Stimulated activated effector memory CD8-positive, alpha-beta T cell treated with anti-CD3 and anti-CD28 coated beads, Interleukin-12 subunit alpha, Interleukin-12 subunit beta, amount 100 ng/mL, for 72 hours (primary cell): Measurements from ENCODE around the gene ABHD11.
"Not testable (repeated sequence)": the region's sequence is repeated elsewhere in the genome, so short reads cannot be mapped to it uniquely, and the experiment has no call there.

Source experiments
- ATAC-seq: fragments of 150-1000 bp; cut with Tn5 transposase; 2 replicates; pipeline ENCODE4 v1.10.0; 2021
- DNase-seq, 2 donors: peaks; one replicate each; pipeline ENCODE4 v3.0.0; 2021 to 2022; ENCODE audit warnings: low spot score in 2 of 2
- H3K27ac Mint-ChIP-seq: one replicate; pipeline ENCODE4 v1.8.0; 2022; ENCODE audit warnings: mild to moderate bottlenecking, mixed read lengths
- H3K36me3 Mint-ChIP-seq: one replicate; pipeline ENCODE4 v1.8.0; 2022; ENCODE audit warnings: mild to moderate bottlenecking, mixed read lengths
- H3K4me1 Mint-ChIP-seq: one replicate; pipeline ENCODE4 v1.8.0; 2022; ENCODE audit warnings: mixed read lengths
- H3K4me3 Mint-ChIP-seq: one replicate; pipeline ENCODE4 v1.8.0; 2022; ENCODE audit warnings: mild to moderate bottlenecking, mixed read lengths
- H3K9me3 Mint-ChIP-seq: one replicate; pipeline ENCODE4 v1.8.0; 2022; ENCODE audit warnings: mixed read lengths

Gene ABHD11

DNA sequence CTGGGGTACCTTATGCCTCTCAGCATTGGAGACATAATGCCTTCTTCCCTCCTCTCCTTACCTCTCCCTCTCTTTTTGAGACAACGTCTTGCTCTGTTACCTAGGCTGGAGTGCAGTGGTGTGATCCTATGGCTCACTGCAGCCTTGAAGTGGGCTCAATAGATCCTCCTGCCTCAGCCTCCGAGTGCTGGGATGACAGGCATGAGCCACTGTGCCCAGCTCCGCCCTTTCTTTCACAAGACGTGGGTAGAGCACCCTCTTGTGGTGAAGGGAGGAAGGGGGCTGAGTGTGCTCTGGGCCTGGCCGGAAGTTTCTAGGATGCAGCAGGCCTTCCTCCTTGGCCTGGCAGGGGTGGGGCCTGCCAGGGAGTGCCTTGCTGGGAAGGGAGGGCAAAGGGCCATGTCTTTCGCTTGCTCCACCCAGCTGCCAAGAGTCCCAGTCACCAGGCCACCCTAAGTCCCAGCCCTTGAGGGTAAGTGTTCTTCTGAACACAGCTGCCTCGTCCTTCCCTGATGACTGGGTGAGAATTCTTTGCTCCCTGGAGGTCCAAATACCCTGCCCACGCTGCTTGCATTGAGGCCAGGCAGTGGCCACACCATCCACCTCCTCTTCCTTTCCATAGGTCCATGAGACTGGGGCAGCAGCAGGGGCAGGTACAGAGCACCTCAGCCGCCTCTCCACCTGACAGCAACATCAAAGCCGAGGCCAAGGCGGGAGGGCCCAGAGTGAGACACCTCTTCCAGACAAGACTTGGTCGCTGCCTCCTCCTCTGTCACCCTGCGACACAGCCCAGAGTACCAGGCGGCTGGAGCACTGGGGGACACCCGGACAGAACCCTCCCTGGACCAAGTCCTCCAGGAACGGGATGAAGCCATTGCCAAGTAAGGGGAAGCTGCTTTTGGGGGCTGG, 3.7 kb downstream of the ABHD11 start:
- ATAC-seq, result peak; percentile 73
- Mint-ChIP-seq H3K36me3 (peaks cover 16% of the 10 kb centered on the region), H3K27ac (peak overlapping the region; percentile 3), H3K4me1 (peaks cover 29% of the 10 kb centered on the region), H3K9me3 (no peaks in the 10 kb centered on the region), H3K4me3 (no peak overlapping the region)
- peak; percentile 72 to 89 for DNase-seq

DNA sequence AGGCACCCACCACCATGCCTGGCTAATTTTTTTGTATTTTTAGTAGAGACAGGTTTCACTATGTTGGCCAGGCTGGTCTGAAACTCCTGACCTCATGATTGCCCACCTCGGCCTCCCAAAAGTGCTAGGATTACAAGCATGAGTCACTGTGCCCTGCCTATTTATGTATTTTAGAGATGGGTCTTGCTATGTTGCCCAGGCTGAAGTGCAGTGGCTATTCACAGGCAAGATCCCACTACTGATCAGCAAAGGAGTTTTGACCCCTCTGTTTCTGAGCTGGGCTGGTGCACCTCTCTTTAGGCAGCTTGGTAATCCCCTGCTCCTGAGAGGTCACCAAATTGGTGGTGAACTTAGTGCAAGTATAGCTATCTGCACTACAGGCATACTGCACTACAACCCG, 6.2 kb downstream of the ABHD11 start:
- no peak overlapping the region for H3K4me3 Mint-ChIP-seq
- H3K4me1 Mint-ChIP-seq, result peaks cover 14% of the 10 kb centered on the region
- H3K36me3 Mint-ChIP-seq, result peaks cover 14% of the 10 kb centered on the region
- DNase-seq (no peak), ATAC-seq (no peak)
- no peak overlapping the region for H3K27ac Mint-ChIP-seq
- H3K9me3 Mint-ChIP-seq, result no peaks in the 10 kb centered on the region

DNA sequence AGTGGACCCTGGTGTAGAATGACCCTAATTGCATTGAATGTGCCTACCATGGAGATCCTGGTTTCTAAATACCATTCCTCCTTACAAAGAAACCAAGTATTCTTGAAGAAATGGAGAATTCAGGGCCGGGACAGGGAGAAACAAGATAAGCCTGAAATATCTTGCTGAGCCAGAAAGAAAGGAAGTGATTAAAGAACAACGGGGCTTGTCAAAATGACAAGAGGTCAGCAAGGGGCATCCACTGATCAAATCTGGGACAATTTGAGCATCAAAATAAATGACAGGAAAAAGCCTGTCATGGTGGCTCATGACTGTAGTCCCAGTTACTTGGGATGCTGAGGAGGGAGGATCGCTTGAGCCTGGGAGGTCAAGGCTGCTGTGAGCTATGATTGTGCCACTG, 8.1 kb downstream of the ABHD11 start:
- no peaks in the 10 kb centered on the region for H3K9me3 Mint-ChIP-seq
- ATAC-seq (no peak), DNase-seq (no peak)
- no peaks in the 10 kb centered on the region for H3K36me3 Mint-ChIP-seq
- H3K4me3 Mint-ChIP-seq, result no peak overlapping the region
- H3K4me1 Mint-ChIP-seq, result peaks cover 10% of the 10 kb centered on the region
- no peak overlapping the region for H3K27ac Mint-ChIP-seq

DNA sequence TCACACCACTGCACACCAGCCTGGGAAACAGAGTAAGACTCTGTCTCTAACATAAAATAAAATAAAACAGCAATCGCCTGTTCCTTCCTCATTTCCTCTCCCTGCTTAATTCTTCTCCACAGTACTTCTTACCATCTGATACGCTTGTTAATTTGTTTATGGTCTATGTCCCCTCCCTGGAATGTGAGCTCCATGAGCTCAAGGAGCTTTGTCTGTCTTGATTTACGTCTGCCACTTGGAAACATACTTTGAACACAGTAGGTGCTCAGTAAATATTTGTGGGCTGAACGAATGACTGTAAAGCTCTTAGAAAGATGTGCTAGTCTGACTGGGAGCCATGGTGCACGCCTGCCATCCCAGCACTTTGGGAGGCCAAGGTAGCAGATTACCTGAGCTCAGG, 10.1 kb downstream of the ABHD11 start:
- no peaks in the 10 kb centered on the region for H3K9me3 Mint-ChIP-seq
- DNase-seq (no peak), ATAC-seq (no peak)
- no peaks in the 10 kb centered on the region for H3K4me1 Mint-ChIP-seq
- no peaks in the 10 kb centered on the region for H3K36me3 Mint-ChIP-seq
- H3K27ac Mint-ChIP-seq, result no peak overlapping the region
- no peak overlapping the region for H3K4me3 Mint-ChIP-seq

DNA sequence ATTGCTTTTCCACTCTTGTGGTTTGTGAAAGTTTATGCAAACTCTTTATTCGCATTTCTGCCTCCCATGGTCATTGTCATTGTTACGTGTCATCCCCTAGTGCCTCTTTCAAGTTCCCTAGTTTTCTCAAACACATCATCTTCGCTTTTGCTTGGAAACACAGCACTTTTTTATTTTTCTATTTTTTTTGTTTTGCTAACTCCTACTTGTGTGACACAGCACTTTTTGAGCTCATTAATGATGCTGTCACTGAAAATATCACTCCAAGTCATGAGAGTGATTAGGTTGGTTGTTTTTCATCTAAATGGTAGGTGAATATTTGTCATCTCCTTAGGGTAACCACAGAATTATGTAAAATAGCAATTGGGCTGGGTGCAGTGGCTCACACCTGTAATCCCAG, 10.7 kb downstream of the ABHD11 start:
- H3K9me3 Mint-ChIP-seq, result no peaks in the 10 kb centered on the region
- H3K36me3 Mint-ChIP-seq, result no peaks in the 10 kb centered on the region
- ATAC-seq, result no peak

DNA sequence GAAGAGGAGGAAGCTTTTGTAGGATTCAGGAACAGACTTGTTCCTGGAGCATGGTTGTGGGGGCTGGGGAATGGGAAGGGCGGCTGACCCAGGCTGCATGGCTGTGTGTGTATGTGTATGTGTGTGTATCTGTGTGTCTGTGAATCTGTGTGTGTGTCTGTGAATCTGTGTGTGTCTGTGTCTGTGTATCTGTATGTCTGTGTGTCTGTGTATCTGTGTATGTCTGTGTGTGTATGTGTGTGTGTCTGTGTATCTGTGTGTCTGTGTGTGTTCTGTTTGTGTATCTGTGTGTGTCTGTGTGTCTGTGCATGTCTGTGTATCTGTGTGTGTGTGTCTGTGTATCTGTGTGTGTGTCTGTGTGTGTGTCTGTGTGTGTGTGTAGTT, 12.5 kb downstream of the ABHD11 start:
- H3K36me3 Mint-ChIP-seq, result no peaks in the 10 kb centered on the region
- no peak for DNase-seq
- H3K4me1 Mint-ChIP-seq, result no peaks in the 10 kb centered on the region
- H3K9me3 Mint-ChIP-seq, result no peaks in the 10 kb centered on the region
- no peak overlapping the region for H3K27ac Mint-ChIP-seq
- ATAC-seq, result peak; percentile 39
- no peak overlapping the region for H3K4me3 Mint-ChIP-seq

More for the DNA sequence above, 10.7 kb downstream of the ABHD11 start:
- Mint-ChIP-seq H3K4me3 (no peak overlapping the region), H3K27ac (no peak overlapping the region), H3K4me1 (no peaks in the 10 kb centered on the region)
- no peak for DNase-seq

DNA sequence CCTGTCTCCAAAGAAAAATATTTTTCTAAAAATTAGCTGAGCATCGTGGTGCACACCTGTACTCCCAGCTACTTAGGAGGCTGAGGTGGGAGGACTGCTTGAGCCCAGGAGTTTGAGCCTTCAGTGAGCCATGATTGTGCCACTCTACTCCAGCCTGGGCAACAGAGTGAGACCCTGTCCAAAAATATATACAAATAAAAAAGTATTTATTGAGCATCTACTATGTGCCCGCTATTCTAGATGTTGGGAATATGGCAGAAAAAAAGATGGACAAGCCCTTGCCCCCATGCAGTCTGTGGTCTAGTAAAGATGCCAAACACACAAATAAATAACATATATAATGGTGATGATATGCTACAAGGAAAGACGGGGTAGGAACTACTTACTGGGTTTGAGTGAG, 14.8 kb downstream of the ABHD11 start:
- Mint-ChIP-seq H3K4me1 (peaks cover 7% of the 10 kb centered on the region), H3K27ac (no peak overlapping the region), H3K4me3 (no peak overlapping the region), H3K36me3 (peaks cover 6% of the 10 kb centered on the region), H3K9me3 (no peaks in the 10 kb centered on the region)
- DNase-seq (no peak), ATAC-seq (no peak)

DNA sequence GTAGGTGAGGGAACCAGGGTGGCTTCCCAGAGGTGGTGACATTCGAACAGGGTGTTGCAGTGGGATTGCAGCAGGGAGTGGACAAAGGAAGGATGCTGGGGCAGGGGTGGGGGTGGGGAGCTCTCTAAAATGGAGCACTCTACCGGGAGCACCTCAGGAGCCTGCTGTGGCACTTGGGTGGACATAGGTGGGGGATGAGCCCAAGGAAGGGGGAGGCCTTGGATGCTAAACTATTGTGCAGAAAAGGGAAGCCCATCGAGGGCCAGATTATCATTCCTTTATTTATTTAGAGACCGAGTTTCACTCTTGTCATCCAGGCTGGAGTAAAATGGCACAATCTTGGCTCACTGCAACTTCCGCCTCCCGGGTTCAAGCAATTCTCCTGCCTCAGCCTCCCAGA, 15.8 kb downstream of the ABHD11 start:
- peaks cover 15% of the 10 kb centered on the region for H3K4me1 Mint-ChIP-seq
- H3K36me3 Mint-ChIP-seq, result peaks cover 12% of the 10 kb centered on the region
- H3K4me3 Mint-ChIP-seq, result no peak overlapping the region
- no peak overlapping the region for H3K27ac Mint-ChIP-seq
- no peak for ATAC-seq
- DNase-seq, result no peak
- no peaks in the 10 kb centered on the region for H3K9me3 Mint-ChIP-seq

DNA sequence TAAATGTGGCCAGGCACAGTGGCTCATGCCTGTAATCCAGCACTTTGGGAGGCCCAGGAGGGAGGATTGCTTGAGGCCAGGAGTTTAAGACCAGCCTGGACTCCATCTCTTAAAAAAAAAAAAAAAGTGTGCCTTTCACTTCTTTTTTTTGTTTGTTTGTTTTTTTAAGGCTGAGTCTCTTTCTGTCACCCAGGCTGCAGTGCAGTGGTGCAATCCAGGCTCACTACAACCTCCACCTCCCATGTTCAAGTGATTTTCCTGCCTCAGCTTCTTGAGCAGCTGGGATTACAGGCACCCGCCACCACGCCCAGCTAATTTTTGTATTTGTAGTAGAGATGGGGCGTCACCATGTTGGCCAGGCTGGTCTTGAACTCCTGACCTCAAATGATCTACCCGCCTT, 16.4 kb downstream of the ABHD11 start:
- not testable (repeated sequence) for H3K27ac Mint-ChIP-seq, DNase-seq, H3K4me3 Mint-ChIP-seq, ATAC-seq, H3K9me3 Mint-ChIP-seq
- H3K36me3 Mint-ChIP-seq, result peaks cover 14% of the 10 kb centered on the region
- peaks cover 21% of the 10 kb centered on the region for H3K4me1 Mint-ChIP-seq

DNA sequence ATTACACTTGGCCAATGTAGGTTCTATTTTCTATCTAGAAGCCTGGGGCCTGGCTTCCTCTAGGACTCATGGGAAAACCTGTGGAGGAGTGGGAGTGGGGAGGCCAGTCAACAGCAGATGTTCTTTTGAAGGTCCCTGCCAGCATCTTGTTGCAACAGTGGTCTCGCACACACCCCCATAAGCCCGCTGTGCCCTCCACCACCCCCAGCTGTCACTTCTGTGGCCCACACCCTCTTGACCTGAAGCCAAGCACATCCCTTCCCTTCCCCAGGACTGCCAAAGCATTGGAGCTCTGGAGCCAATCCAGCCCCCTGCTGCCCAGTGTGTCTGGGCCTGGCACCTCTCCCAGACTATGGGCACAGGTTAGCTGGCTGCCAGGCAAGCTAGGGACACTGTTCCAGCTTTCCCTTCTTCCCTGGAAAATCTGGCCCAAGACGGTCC, 17.2 kb downstream of the ABHD11 start:
- Mint-ChIP-seq H3K36me3 (peaks cover 17% of the 10 kb centered on the region), H3K27ac (no peak overlapping the region), H3K9me3 (no peaks in the 10 kb centered on the region), H3K4me3 (peak overlapping the region; percentile 82), H3K4me1 (peaks cover 27% of the 10 kb centered on the region)
- DNase-seq (no peak), ATAC-seq (no peak)

DNA sequence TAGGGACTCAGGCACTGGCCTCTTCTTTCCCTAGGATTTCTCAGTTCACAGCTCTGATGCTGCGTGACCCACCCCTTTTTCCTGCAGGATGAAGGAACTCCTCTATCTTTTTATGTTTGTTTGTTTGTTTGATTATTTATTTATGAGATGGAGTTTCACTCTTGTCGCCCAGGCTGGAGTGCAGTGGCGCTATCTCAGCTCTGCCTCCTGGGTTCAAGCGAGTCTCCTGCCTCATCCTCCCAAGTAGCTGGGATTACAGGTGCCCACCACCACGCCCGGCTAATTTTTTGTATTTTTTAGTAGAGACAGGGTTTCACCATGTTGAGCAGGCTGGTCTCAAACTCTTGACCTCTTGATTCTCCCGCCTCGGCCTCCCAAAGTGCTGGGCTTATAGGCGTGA, 18.2 kb downstream of the ABHD11 start:
- peak overlapping the region; percentile 82 for H3K4me3 Mint-ChIP-seq
- not testable (repeated sequence) for ATAC-seq

DNA sequence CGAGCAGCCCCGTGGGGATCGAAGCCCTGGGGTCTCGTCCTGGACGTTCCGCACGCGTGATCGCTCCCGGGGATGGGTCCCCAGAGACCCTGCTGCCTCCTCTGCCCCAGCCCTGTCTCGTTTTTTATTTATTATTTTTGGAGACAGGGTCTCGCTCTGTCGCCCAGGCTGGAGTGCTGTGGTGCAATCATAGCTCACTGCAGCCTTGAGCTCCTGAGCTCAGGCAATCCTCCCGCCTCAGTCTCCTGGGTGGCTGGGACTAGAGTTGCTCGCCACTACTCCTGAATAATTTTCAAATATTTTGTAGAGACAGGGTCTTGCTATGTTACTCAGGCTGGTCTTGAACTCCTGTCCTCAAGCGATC, 18.8 kb downstream of the ABHD11 start:
- Mint-ChIP-seq H3K4me1 (peaks cover 39% of the 10 kb centered on the region), H3K9me3 (no peaks in the 10 kb centered on the region)
- DNase-seq, result no peak

More for the DNA sequence above, 18.2 kb downstream of the ABHD11 start:
- Mint-ChIP-seq H3K4me1 (peaks cover 37% of the 10 kb centered on the region), H3K36me3 (peaks cover 27% of the 10 kb centered on the region)
- DNase-seq, H3K9me3 Mint-ChIP-seq, H3K27ac Mint-ChIP-seq: not testable (repeated sequence)

DNA sequence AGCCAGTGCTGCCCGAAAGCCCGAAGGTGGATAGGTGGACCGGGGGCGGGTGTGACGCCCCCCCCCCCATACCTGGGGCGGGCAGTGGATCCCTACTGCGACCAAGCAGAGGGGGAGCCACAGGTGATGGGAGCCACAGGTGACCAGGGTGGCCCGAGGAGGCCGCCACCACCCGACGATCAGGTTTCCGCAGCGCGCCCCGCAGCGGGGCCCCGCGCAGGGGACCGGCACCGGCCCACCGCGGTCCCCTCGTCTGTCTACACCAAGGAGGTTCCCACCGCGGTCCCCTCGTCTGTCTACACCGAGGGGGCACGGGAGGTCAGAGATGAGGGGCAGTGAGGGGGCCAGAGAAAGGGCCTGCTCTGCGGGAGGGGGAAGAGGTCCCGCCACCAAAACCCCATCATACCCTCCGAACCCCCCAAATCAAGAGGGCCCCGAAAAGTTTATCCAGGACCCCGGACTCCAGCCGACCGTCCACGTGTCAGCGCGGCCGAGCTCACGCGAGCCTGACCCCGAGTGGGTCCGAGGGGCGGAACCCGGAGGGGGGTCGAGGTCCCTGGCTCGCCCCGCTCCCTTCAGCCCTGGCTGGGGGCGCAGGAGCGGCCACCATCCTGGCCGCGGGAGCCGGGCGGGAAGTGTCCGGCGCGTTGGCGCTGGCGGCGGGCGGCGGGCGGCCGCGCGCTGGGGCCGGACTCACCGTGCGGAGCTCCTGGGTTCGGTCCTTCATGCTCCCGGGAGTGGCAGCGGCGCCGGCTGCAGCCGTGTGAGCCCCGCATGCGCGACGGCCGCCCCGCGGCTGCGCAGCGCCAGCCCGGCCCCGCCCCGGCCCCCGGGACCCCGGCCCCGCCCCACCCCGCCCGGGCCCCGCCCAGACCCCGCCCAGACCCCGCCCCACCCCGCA, 19.4 kb downstream of the ABHD11 start, which contains the start of gene STX1A:
TSS of gene STX1A (minus strand) at position 765 of the 901 bp plus-strand sequence. CDS start at position 727, 38 bp downstream.
- peak; percentile 70 for ATAC-seq
- peaks cover 39% of the 10 kb centered on the region for H3K4me1 Mint-ChIP-seq
- peak; percentile 64 to 86 for DNase-seq
- H3K36me3 Mint-ChIP-seq, result peaks cover 39% of the 10 kb centered on the region
- no peaks in the 10 kb centered on the region for H3K9me3 Mint-ChIP-seq
- peak within 1 kb of the TSS; percentile 82 for H3K4me3 Mint-ChIP-seq
- H3K27ac Mint-ChIP-seq, result peak within 1 kb of the TSS; percentile 89

More for the DNA sequence above, 18.8 kb downstream of the ABHD11 start:
- no peak for ATAC-seq
- Mint-ChIP-seq H3K36me3 (peaks cover 33% of the 10 kb centered on the region), H3K4me3 (peak overlapping the region; percentile 82), H3K27ac (peak overlapping the region; percentile 20)

DNA sequence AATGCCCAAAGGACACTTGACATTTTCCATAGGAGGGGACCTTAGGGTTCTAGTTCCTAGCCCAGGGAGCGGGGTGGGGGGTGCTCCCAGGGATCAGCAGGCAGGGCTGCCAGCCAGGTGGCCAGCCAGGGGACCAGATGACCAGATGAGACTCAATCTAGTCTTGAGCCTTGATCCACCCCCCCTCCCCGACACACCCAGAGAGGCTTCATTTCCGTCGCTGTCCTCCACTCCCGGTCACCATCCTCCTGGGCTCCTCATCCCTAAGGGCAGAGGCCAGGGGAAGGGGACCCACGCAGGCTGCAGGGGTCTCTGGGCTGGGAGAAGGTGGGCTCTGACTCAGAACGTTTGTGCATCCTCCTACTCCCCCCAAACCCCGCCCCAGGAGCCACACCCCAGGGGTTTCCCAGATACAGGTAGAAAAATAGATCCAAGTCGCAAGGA, 20.1 kb downstream of the ABHD11 start:
- Mint-ChIP-seq H3K27ac (peak overlapping the region; percentile 89), H3K4me3 (peak overlapping the region; percentile 82), H3K4me1 (peaks cover 39% of the 10 kb centered on the region), H3K9me3 (no peaks in the 10 kb centered on the region), H3K36me3 (peaks cover 39% of the 10 kb centered on the region)
- no peak for DNase-seq
- ATAC-seq, result peak; percentile 3

DNA sequence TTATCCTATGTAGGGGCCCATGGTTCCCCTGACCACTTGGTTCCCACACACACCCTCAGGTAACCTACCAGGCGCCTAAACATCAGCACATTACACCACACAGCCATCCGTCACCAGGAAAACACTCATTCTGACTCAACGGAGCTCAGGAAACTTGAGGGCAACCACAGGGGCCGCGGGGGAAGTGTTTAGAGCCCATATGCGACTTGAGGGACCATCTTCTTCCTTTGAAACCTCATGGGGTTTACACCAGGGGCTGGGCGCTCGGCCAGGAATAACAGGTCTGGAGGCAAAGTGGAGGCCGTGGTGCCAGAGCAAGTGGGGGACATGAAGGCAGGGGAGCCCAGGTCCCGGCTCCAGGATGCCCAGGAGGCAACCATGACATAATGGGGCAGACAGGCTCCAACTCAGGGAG, 20.6 kb downstream of the ABHD11 start:
- H3K4me1 Mint-ChIP-seq, result peaks cover 41% of the 10 kb centered on the region
- peak overlapping the region; percentile 82 for H3K4me3 Mint-ChIP-seq
- H3K36me3 Mint-ChIP-seq, result peaks cover 39% of the 10 kb centered on the region
- H3K9me3 Mint-ChIP-seq, result no peaks in the 10 kb centered on the region
- peak overlapping the region; percentile 89 for H3K27ac Mint-ChIP-seq
- peak; percentile 85 for ATAC-seq
- peak; percentile 59 to 86 for DNase-seq
